ENCODE data around the gene TCERG1.

GRCh38 chr5:146553446-146553845 is 106.3 kb downstream of the TCERG1 start:
- TF ChIP-seq CTCF (IDR thresholded peaks at IDR 0.05) (no peak), EP300 (IDR thresholded peaks at IDR 0.05) (no peak), POLR2A (IDR thresholded peaks at IDR 0.05; ENCODE audit: low read depth) (no peak), POLR2AphosphoS5 (IDR thresholded peaks at IDR 0.05) (no peak)

All from esophagus muscularis mucosa (tissue), 4 donors.